Subcutaneous abdominal adipose tissue (tissue), 5 donors: ENCODE measurements around the gene IGSF3.

Experiments
- H3K27ac ChIP-seq: one replicate; pipeline ENCODE4 v1.7.0; 2013; ENCODE audit warnings: low read depth, mild to moderate bottlenecking, inconsistent platforms, low read length, moderate library complexity
- H3K27me3 ChIP-seq, 5 donors: one replicate each; pipeline ENCODE4 v1.7.0; 2013; ENCODE audit warnings: low read length in 5 of 5, inconsistent platforms in 1 of 5; ENCODE audit not compliant: control insufficient read depth in 5 of 5, insufficient read depth in 4 of 5
- H3K36me3 ChIP-seq, 5 donors: one replicate each; pipeline ENCODE4 v1.7.0; 2013; ENCODE audit warnings: low read length in 5 of 5; ENCODE audit not compliant: control insufficient read depth in 5 of 5, insufficient read depth in 5 of 5
- H3K4me1 ChIP-seq, 5 donors: one replicate each; pipeline ENCODE4 v1.7.0; 2013; ENCODE audit warnings: low read length in 5 of 5, mild to moderate bottlenecking in 3 of 5, moderate library complexity in 1 of 5; ENCODE audit not compliant: control insufficient read depth in 5 of 5, insufficient read depth in 5 of 5
- H3K4me3 ChIP-seq, 5 donors: one replicate each; pipeline ENCODE4 v1.7.0; 2013; ENCODE audit warnings: low read length in 5 of 5, low read depth in 1 of 5
- H3K9ac ChIP-seq, 5 donors: one replicate each; pipeline ENCODE4 v1.7.0; 2013; ENCODE audit warnings: low read length in 5 of 5, mild to moderate bottlenecking in 4 of 5, moderate library complexity in 3 of 5
- H3K9me3 ChIP-seq, 5 donors: one replicate each; pipeline ENCODE4 v1.7.0; 2013; ENCODE audit warnings: low read length in 5 of 5; ENCODE audit not compliant: control insufficient read depth in 5 of 5
- donor health status: healthy.
- donor health status: healthy.
- donor health status: healthy.
- donor health status: healthy.
- donor health status: healthy.

IGSF3 gene

DNA sequence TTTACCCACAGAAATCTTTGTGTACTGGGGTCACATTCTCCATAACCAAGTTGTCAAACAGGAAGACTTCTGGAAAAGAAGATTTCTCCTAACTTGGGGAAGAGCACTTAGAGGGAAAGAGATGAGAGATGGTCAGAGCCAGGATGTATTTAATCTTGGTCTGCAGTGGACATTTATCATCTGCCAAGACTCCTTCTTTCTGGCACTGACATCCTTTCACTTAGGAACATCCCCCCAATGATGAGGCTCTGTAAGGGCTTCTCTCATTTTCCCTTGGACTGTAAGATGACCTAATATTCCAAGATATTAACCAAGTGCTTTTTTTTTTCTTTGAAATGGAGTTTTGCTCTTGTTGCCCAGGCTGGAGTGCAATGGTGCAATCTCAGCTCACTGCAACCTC, 39.3 kb upstream of the IGSF3 start:
- Histone ChIP-seq H3K27me3 (peaks cover 0 to 6% (median 0%) of the 10 kb centered on the region in 5 donors), H3K9ac (no peak overlapping the region), H3K9me3 (no peaks in the 10 kb centered on the region)

DNA sequence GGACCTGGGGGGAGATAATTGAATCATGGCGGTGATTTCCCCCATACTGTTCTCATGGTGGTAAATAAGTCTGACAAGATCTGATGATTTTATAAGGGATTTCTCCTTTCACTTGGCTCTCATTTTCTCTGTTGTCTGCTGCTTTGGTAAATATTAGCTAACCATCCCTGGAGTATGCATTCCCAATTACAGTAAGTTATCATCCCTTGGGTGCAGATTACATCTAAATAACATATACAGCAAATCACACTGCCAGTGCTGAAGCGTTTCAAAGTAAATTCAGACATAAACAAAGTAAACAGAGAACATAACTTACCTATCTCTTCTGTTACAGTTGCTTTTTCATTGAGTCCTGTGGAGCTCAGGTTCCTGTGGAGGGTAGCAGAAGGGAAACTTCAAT, 38.6 kb upstream of the IGSF3 start:
- H3K27me3 ChIP-seq = peaks cover 0 to 6% (median 0%) of the 10 kb centered on the region in 5 donors
- no peak overlapping the region for H3K27ac ChIP-seq
- H3K9me3 ChIP-seq = no peaks in the 10 kb centered on the region
- no peak overlapping the region for H3K9ac ChIP-seq
- no peaks in the 10 kb centered on the region for H3K4me1 ChIP-seq
- no peaks in the 10 kb centered on the region for H3K36me3 ChIP-seq
- no peak overlapping the region for H3K4me3 ChIP-seq

More for the DNA sequence above, 39.3 kb upstream of the IGSF3 start:
- Histone ChIP-seq H3K4me3 (no peak overlapping the region), H3K4me1 (no peaks in the 10 kb centered on the region), H3K27ac (no peak overlapping the region), H3K36me3 (no peaks in the 10 kb centered on the region)

GRCh38 chr1:116704278-116704677, 36.7 kb upstream of the IGSF3 start:
- Histone ChIP-seq H3K4me3 (no peak overlapping the region), H3K36me3 (no peaks in the 10 kb centered on the region), H3K9me3 (no peaks in the 10 kb centered on the region), H3K27ac (no peak overlapping the region), H3K9ac (no peak overlapping the region), H3K4me1 (no peaks in the 10 kb centered on the region), H3K27me3 (peaks cover 0 to 6% (median 0%) of the 10 kb centered on the region in 5 donors)

- no peak overlapping the region for H3K27ac ChIP-seq
These were observed 32.1 kb upstream of the IGSF3 start for GRCh38 chr1:116699605-116700004.

GRCh38 chr1:116698244-116698595, 30.7 kb upstream of the IGSF3 start:
- no peaks in the 10 kb centered on the region for H3K36me3 ChIP-seq
- H3K4me1 ChIP-seq = no peaks in the 10 kb centered on the region
- no peak overlapping the region for H3K9ac ChIP-seq
- no peak overlapping the region for H3K27ac ChIP-seq
- no peaks in the 10 kb centered on the region for H3K27me3 ChIP-seq
- no peaks in the 10 kb centered on the region for H3K9me3 ChIP-seq
- H3K4me3 ChIP-seq = no peak overlapping the region

More at GRCh38 chr1:116699605-116700004, 32.1 kb upstream of the IGSF3 start:
- Histone ChIP-seq H3K4me3 (no peak overlapping the region), H3K9me3 (no peaks in the 10 kb centered on the region), H3K4me1 (no peaks in the 10 kb centered on the region), H3K27me3 (no peaks in the 10 kb centered on the region), H3K9ac (no peak overlapping the region), H3K36me3 (no peaks in the 10 kb centered on the region)

DNA sequence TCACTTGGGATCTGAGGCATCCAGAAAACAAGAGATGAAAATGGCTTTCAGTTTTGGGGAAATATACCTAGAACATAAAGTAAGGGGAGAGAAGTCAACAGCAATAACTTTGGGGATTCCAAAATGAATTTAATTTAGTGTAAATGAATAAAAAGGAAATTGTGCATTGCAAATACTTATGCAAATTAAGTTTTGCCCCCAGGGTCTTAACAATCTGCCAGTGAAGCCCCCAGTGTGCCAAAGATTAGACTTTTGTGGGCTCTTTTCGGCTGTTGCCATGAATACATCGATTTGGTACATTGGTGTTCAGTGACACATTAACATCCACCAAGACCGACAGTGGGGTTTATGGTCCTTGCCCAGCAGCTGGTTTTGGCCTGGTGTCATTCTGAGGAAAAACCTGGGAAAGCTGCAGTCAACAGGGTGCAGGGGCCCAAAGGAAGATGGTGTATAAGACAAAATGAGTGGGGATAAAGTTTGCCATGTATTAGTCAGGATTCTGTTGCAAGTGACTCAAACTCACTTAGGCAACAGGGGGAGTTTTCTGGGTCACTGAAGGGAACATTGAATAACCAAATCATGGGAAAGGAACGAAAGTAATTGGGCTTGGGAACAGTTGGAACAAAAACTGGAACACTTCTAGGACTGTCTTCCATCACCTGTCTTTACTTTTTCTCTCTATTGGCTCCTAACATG, 30.2 kb upstream of the IGSF3 start:
- no peak overlapping the region for H3K9ac ChIP-seq
- H3K9me3 ChIP-seq = no peaks in the 10 kb centered on the region
- H3K27me3 ChIP-seq = no peaks in the 10 kb centered on the region
- no peaks in the 10 kb centered on the region for H3K4me1 ChIP-seq
- H3K36me3 ChIP-seq = no peaks in the 10 kb centered on the region
- no peak overlapping the region for H3K4me3 ChIP-seq
- H3K27ac ChIP-seq = no peak overlapping the region

GRCh38 chr1:116694524-116694923, 27.0 kb upstream of the IGSF3 start:
- Histone ChIP-seq H3K27ac (no peak overlapping the region), H3K4me3 (no peak overlapping the region), H3K9me3 (no peaks in the 10 kb centered on the region), H3K4me1 (peaks cover 0 to 7% (median 0%) of the 10 kb centered on the region in 5 donors), H3K36me3 (no peaks in the 10 kb centered on the region), H3K27me3 (peaks cover 0 to 3% (median 0%) of the 10 kb centered on the region in 5 donors), H3K9ac (no peak overlapping the region)

- H3K27ac ChIP-seq = no peak overlapping the region
- H3K9ac ChIP-seq = no peak overlapping the region
- H3K4me1 ChIP-seq = peaks cover 0 to 7% (median 0%) of the 10 kb centered on the region in 5 donors
- no peak overlapping the region for H3K4me3 ChIP-seq
- H3K9me3 ChIP-seq = no peaks in the 10 kb centered on the region
- H3K36me3 ChIP-seq = no peaks in the 10 kb centered on the region
- H3K27me3 ChIP-seq = peaks cover 0 to 3% (median 0%) of the 10 kb centered on the region in 5 donors
These were observed 26.4 kb upstream of the IGSF3 start for GRCh38 chr1:116693759-116694480.

DNA sequence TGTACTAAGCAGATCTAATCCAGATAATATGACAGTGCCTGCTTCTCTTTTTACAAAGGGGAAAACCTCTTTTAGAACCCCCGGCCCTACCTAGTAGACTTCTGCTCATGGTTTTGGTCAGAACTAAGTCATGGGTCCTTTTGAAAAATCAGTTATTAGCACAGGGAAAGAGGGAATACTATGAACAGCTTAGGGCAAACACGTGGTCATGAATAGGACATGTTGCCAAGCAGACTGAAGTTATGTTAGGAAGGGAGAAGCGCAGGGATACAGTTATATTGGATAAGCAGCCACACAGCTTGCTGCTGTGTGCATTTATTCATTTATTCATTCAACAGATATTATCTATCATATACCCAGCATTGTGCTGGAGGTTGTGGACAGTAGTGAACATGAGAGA, 25.3 kb upstream of the IGSF3 start:
- Histone ChIP-seq H3K9ac (no peak overlapping the region), H3K9me3 (no peaks in the 10 kb centered on the region), H3K36me3 (no peaks in the 10 kb centered on the region), H3K27me3 (peaks cover 0 to 3% (median 0%) of the 10 kb centered on the region in 5 donors), H3K4me1 (peaks cover 0 to 7% (median 0%) of the 10 kb centered on the region in 5 donors), H3K27ac (no peak overlapping the region), H3K4me3 (no peak overlapping the region)

- peaks cover 0 to 7% (median 0%) of the 10 kb centered on the region in 5 donors for H3K4me1 ChIP-seq
- H3K27me3 ChIP-seq = peaks cover 0 to 3% (median 0%) of the 10 kb centered on the region in 5 donors
- H3K4me3 ChIP-seq = no peak overlapping the region
- no peaks in the 10 kb centered on the region for H3K9me3 ChIP-seq
- no peaks in the 10 kb centered on the region for H3K36me3 ChIP-seq
- no peak overlapping the region for H3K27ac ChIP-seq
- no peak overlapping the region for H3K9ac ChIP-seq
These were observed 23.4 kb upstream of the IGSF3 start for GRCh38 chr1:116690849-116691406.
